Duodenal mucosa (tissue), 2 donors: ENCODE data around the gene MYO16.

Experiments used
- H3K27ac ChIP-seq: one replicate; pipeline ENCODE4 v1.7.0; 2013; ENCODE audit warnings: low read depth, low read length
- H3K27me3 ChIP-seq, 2 donors: one replicate each; pipeline ENCODE4 v1.7.0; 2013; ENCODE audit warnings: low read length in 2 of 2, control low read depth in 1 of 2; ENCODE audit not compliant: insufficient read depth in 2 of 2, control insufficient read depth in 1 of 2
- H3K36me3 ChIP-seq, 2 donors: one replicate each; pipeline ENCODE4 v1.7.0; 2013; ENCODE audit warnings: low read length in 2 of 2, control low read depth in 1 of 2; ENCODE audit not compliant: insufficient read depth in 2 of 2, control insufficient read depth in 1 of 2
- H3K4me1 ChIP-seq, 2 donors: one replicate each; pipeline ENCODE4 v1.7.0; 2013; ENCODE audit warnings: low read length in 2 of 2, control low read depth in 1 of 2; ENCODE audit not compliant: insufficient read depth in 2 of 2, control insufficient read depth in 1 of 2
- H3K4me3 ChIP-seq, 2 donors: one replicate each; pipeline ENCODE4 v1.7.0; 2013; ENCODE audit warnings: low read length in 2 of 2, low read depth in 1 of 2
- H3K9ac ChIP-seq, 2 donors: one replicate each; pipeline ENCODE4 v1.7.0; 2013; ENCODE audit warnings: low read length in 2 of 2, low read depth in 1 of 2
- H3K9me3 ChIP-seq, 2 donors: one replicate each; pipeline ENCODE4 v1.7.0; 2013; ENCODE audit warnings: low read length in 2 of 2, control low read depth in 1 of 2; ENCODE audit not compliant: control insufficient read depth in 1 of 2

The MYO16 gene

GRCh38 chr13:108921238-108921637, 291.8 kb downstream of the MYO16 start:
- H3K27me3 ChIP-seq: no peaks in the 10 kb centered on the region
- H3K36me3 ChIP-seq: no peaks in the 10 kb centered on the region
- no peak overlapping the region for H3K27ac ChIP-seq
- H3K9me3 ChIP-seq: no peaks in the 10 kb centered on the region
- peaks cover under 1 to 4% of the 10 kb centered on the region in 2 donors for H3K4me1 ChIP-seq
- no peak overlapping the region for H3K4me3 ChIP-seq
- no peak overlapping the region for H3K9ac ChIP-seq

GRCh38 chr13:108922108-108922507, 292.7 kb downstream of the MYO16 start:
- no peaks in the 10 kb centered on the region for H3K36me3 ChIP-seq
- H3K9me3 ChIP-seq: no peaks in the 10 kb centered on the region
- H3K27me3 ChIP-seq: no peaks in the 10 kb centered on the region
- H3K4me1 ChIP-seq: no peaks in the 10 kb centered on the region
- H3K9ac ChIP-seq: no peak overlapping the region
- H3K4me3 ChIP-seq: no peak overlapping the region
- no peak overlapping the region for H3K27ac ChIP-seq

GRCh38 chr13:108923386-108924047, 294.1 kb downstream of the MYO16 start:
- no peak overlapping the region for H3K9ac ChIP-seq
- H3K27ac ChIP-seq: no peak overlapping the region
- H3K27me3 ChIP-seq: no peaks in the 10 kb centered on the region
- no peaks in the 10 kb centered on the region for H3K36me3 ChIP-seq
- H3K4me1 ChIP-seq: no peaks in the 10 kb centered on the region
- no peak overlapping the region for H3K4me3 ChIP-seq
- no peaks in the 10 kb centered on the region for H3K9me3 ChIP-seq

GRCh38 chr13:108924134-108924533, 294.7 kb downstream of the MYO16 start:
- H3K9me3 ChIP-seq: no peaks in the 10 kb centered on the region
- H3K27me3 ChIP-seq: no peaks in the 10 kb centered on the region
- H3K36me3 ChIP-seq: no peaks in the 10 kb centered on the region
- H3K4me3 ChIP-seq: no peak overlapping the region
- H3K27ac ChIP-seq: no peak overlapping the region
- H3K9ac ChIP-seq: no peak overlapping the region
- no peaks in the 10 kb centered on the region for H3K4me1 ChIP-seq

- H3K9ac ChIP-seq: no peak overlapping the region
- H3K4me1 ChIP-seq: no peaks in the 10 kb centered on the region
- no peak overlapping the region for H3K27ac ChIP-seq
- no peaks in the 10 kb centered on the region for H3K9me3 ChIP-seq
- no peaks in the 10 kb centered on the region for H3K36me3 ChIP-seq
- no peak overlapping the region for H3K4me3 ChIP-seq
- H3K27me3 ChIP-seq: no peaks in the 10 kb centered on the region
These were observed 295.1 kb downstream of the MYO16 start for GRCh38 chr13:108924541-108924940.

- no peak overlapping the region for H3K27ac ChIP-seq
- no peak overlapping the region for H3K4me3 ChIP-seq
- no peaks in the 10 kb centered on the region for H3K4me1 ChIP-seq
- H3K36me3 ChIP-seq: no peaks in the 10 kb centered on the region
- H3K9ac ChIP-seq: no peak overlapping the region
- no peaks in the 10 kb centered on the region for H3K27me3 ChIP-seq
- no peaks in the 10 kb centered on the region for H3K9me3 ChIP-seq
These were observed 295.7 kb downstream of the MYO16 start for GRCh38 chr13:108925070-108925469.

GRCh38 chr13:108926862-108927261, 297.5 kb downstream of the MYO16 start:
- no peak overlapping the region for H3K9ac ChIP-seq
- no peaks in the 10 kb centered on the region for H3K4me1 ChIP-seq
- no peaks in the 10 kb centered on the region for H3K9me3 ChIP-seq
- H3K36me3 ChIP-seq: no peaks in the 10 kb centered on the region
- no peaks in the 10 kb centered on the region for H3K27me3 ChIP-seq
- H3K4me3 ChIP-seq: no peak overlapping the region
- H3K27ac ChIP-seq: no peak overlapping the region

GRCh38 chr13:108927615-108928014, 298.2 kb downstream of the MYO16 start:
- no peaks in the 10 kb centered on the region for H3K9me3 ChIP-seq
- H3K9ac ChIP-seq: no peak overlapping the region
- H3K27me3 ChIP-seq: no peaks in the 10 kb centered on the region
- H3K4me1 ChIP-seq: no peaks in the 10 kb centered on the region
- H3K36me3 ChIP-seq: no peaks in the 10 kb centered on the region
- H3K4me3 ChIP-seq: no peak overlapping the region
- H3K27ac ChIP-seq: no peak overlapping the region

- Histone ChIP-seq H3K27me3 (no peaks in the 10 kb centered on the region), H3K9ac (no peak overlapping the region), H3K27ac (no peak overlapping the region), H3K36me3 (no peaks in the 10 kb centered on the region), H3K4me3 (no peak overlapping the region), H3K4me1 (no peaks in the 10 kb centered on the region), H3K9me3 (no peaks in the 10 kb centered on the region)
These were observed 300.3 kb downstream of the MYO16 start for GRCh38 chr13:108929532-108930206.

GRCh38 chr13:108932196-108932595, 302.8 kb downstream of the MYO16 start:
- Histone ChIP-seq H3K4me1 (no peaks in the 10 kb centered on the region), H3K27me3 (no peaks in the 10 kb centered on the region), H3K36me3 (no peaks in the 10 kb centered on the region), H3K4me3 (no peak overlapping the region), H3K9ac (no peak overlapping the region), H3K27ac (no peak overlapping the region), H3K9me3 (no peaks in the 10 kb centered on the region)
